ENCODE results near the gene PDE3A. TPM values are rescaled to one million over a fixed set of nuclear protein-coding genes. Genes with fewer than 3 reads are reported as not detected.

PDE3A gene
- total and polyA plus RNA-seq, 5 experiments from 2014 or later: not detected

DNA sequence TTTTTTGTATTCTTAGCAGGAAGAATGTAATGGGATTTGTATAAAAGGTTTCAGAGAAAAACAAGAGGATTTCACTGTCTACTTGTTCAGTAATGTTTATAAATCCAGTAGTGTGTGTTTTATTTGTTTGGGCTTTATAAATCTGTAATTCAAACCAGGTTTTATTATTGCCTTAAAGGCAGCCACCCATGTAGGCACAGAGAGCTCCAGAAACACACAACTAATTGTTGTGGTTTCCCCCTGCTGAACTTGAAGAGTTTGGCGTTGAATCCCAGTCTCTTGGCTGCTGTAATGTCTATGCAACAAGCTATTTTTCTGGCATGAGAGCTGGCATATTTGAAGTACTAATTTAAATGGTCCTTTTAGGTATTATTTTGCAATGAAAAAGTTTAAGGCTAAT lies 263.4 kb downstream of the PDE3A start:
- H3K27me3 Mint-ChIP-seq: peaks cover 0 to 3% (median 0%) of the 10 kb centered on the region in 5 donors
- H3K4me1 Mint-ChIP-seq: no peaks in the 10 kb centered on the region
- peaks cover 0 to 6% (median 0%) of the 10 kb centered on the region in 9 donors for H3K9me3 Mint-ChIP-seq
- H3K27ac Mint-ChIP-seq: no peak overlapping the region
- POLR2A ChIA-PET: no interaction called here
- no peak overlapping the region for H3K4me3 Mint-ChIP-seq
- no peaks in the 10 kb centered on the region for H3K36me3 Mint-ChIP-seq
- DNase-seq (no peak), ATAC-seq (no peak)

- DNase-seq: no peak
- H3K4me1 Mint-ChIP-seq: no peaks in the 10 kb centered on the region
- H3K36me3 Mint-ChIP-seq: no peaks in the 10 kb centered on the region
- peaks cover 0 to 3% (median 0%) of the 10 kb centered on the region in 9 donors for H3K9me3 Mint-ChIP-seq
- no peak for ATAC-seq
- no peak overlapping the region for H3K27ac Mint-ChIP-seq
- no peaks in the 10 kb centered on the region for H3K27me3 Mint-ChIP-seq
- no peak overlapping the region for H3K4me3 Mint-ChIP-seq
- POLR2A ChIA-PET: no interaction called here
Measured at GRCh38 chr12:20641106-20641505, 272.8 kb downstream of the PDE3A start.

DNA sequence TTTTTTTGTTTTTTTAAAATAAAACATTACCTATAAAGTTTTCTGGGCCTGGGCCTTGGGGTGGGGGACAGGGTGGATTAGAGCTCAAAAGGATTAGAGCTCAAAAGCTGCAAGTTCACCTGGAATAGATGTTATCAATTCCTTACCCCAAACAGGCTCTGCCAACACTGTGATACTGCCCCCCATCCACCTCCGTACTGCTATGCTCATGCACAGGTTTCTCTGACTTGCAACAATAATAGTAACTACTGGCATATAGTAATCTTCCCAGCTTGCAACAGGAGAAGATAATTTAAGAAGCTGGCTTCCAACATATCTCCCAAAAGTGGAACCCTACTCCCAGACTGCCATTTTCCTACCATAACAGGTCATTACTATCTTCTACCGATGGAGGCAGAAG lies 275.5 kb downstream of the PDE3A start:
- Mint-ChIP-seq H3K4me3 (no peak overlapping the region), H3K27me3 (no peaks in the 10 kb centered on the region), H3K9me3 (no peaks in the 10 kb centered on the region), H3K4me1 (no peaks in the 10 kb centered on the region), H3K36me3 (no peaks in the 10 kb centered on the region), H3K27ac (no peak overlapping the region)
- DNase-seq (no peak), ATAC-seq (no peak)
- POLR2A ChIA-PET: no interaction called here

- DNase-seq: no peak
Measured at GRCh38 chr12:20646239-20646827, 278.0 kb downstream of the PDE3A start.

GRCh38 chr12:20653871-20654270 lies 285.5 kb downstream of the PDE3A start:
- ATAC-seq (no peak), DNase-seq (no peak)
- POLR2A ChIA-PET: no interaction called here
- no peaks in the 10 kb centered on the region for H3K36me3 Mint-ChIP-seq
- no peaks in the 10 kb centered on the region for H3K4me1 Mint-ChIP-seq
- peaks cover 0 to 19% (median 0%) of the 10 kb centered on the region in 9 donors for H3K9me3 Mint-ChIP-seq
- no peak overlapping the region for H3K27ac Mint-ChIP-seq
- H3K4me3 Mint-ChIP-seq: no peak overlapping the region
- H3K27me3 Mint-ChIP-seq: peaks cover 0 to 2% (median 0%) of the 10 kb centered on the region in 5 donors

More at GRCh38 chr12:20646239-20646827, 278.0 kb downstream of the PDE3A start:
- H3K9me3 Mint-ChIP-seq: peaks cover 0 to under 1% (median 0%) of the 10 kb centered on the region in 9 donors
- H3K27me3 Mint-ChIP-seq: no peaks in the 10 kb centered on the region
- no peaks in the 10 kb centered on the region for H3K4me1 Mint-ChIP-seq
- ATAC-seq: no peak
- no peaks in the 10 kb centered on the region for H3K36me3 Mint-ChIP-seq
- H3K4me3 Mint-ChIP-seq: no peak overlapping the region
- POLR2A ChIA-PET: no interaction called here
- H3K27ac Mint-ChIP-seq: no peak overlapping the region

DNA sequence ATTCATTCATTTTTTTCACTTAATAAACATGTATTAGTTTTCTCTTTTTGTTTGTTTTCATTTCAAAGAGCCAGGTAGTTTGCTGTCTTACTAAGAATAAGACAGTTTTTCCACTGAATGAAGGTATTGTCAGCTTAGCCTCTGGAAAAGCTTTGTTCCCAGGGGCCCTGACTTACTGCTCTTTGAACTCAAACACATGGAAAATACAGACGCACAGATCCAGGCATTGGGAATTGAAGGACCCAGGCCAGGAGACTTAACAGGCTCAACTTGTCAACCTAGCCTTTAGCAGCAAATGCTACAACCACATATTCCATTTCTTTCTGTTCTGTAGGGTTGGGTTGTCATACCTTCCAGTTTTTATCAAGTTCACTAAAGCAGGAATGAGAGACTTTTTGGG lies 288.3 kb downstream of the PDE3A start:
- H3K4me1 Mint-ChIP-seq: no peaks in the 10 kb centered on the region
- H3K9me3 Mint-ChIP-seq: peaks cover 8 to 34% (median 15%) of the 10 kb centered on the region in 9 donors
- H3K36me3 Mint-ChIP-seq: peaks cover 0 to 11% (median 0%) of the 10 kb centered on the region in 3 donors
- ATAC-seq (no peak), DNase-seq (no peak)
- no peak overlapping the region for H3K27ac Mint-ChIP-seq
- H3K4me3 Mint-ChIP-seq: no peak overlapping the region
- POLR2A ChIA-PET: no interaction called here
- H3K27me3 Mint-ChIP-seq: no peaks in the 10 kb centered on the region

DNA sequence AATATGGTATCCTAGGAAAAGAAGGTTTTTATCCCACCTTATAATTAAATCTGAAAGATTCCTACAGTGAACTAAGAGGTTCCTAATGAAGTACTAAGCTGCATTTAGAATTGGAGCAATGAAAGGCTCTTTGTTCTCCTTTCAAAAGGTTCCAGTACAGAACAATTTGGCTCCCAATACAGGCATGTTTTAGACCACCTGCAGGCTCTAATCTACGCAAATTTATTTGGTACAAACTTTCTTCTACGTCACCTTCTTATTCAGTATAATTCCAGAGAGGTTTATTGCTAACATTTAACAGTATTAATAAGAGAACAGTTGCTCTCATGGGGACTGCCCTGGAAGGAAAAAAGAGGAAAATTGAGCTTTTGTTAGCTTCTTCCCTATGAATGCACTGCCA lies 289.2 kb downstream of the PDE3A start:
- H3K4me1 Mint-ChIP-seq: no peaks in the 10 kb centered on the region
- no peaks in the 10 kb centered on the region for H3K27me3 Mint-ChIP-seq
- H3K36me3 Mint-ChIP-seq: peaks cover 0 to 17% (median 0%) of the 10 kb centered on the region in 3 donors
- POLR2A ChIA-PET: no interaction called here
- DNase-seq (no peak), ATAC-seq (no peak)
- H3K4me3 Mint-ChIP-seq: no peak overlapping the region
- peaks cover 15 to 34% (median 24%) of the 10 kb centered on the region in 9 donors for H3K9me3 Mint-ChIP-seq
- H3K27ac Mint-ChIP-seq: no peak overlapping the region

DNA sequence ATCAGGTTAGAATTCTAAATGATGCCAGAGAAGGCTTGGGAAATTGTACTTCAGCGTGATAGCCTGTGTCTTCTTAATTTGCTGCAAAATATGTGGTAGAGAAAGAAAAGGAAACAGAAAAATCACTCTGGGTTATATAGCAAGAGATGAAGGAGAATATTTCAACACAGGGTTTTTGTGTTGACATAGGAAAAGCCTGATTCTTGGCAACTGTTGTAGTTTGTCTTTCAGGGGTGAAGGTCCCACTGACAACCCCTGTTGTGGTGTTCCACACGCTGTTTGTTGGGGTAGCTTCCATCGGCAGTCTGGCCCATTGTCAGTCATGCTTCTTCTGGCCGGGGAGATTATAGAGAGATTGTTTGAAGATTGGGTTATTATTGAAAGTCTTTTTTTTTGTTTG lies 313.0 kb downstream of the PDE3A start:
- H3K4me1 Mint-ChIP-seq: no peaks in the 10 kb centered on the region
- no peaks in the 10 kb centered on the region for H3K36me3 Mint-ChIP-seq
- H3K27ac Mint-ChIP-seq: no peak overlapping the region
- ATAC-seq (no peak), DNase-seq (no peak)
- POLR2A ChIA-PET: no interaction called here
- no peaks in the 10 kb centered on the region for H3K27me3 Mint-ChIP-seq
- no peak overlapping the region for H3K4me3 Mint-ChIP-seq
- peaks cover 0 to 16% (median 11%) of the 10 kb centered on the region in 9 donors for H3K9me3 Mint-ChIP-seq

- Mint-ChIP-seq H3K27me3 (no peaks in the 10 kb centered on the region), H3K36me3 (no peaks in the 10 kb centered on the region), H3K4me1 (no peaks in the 10 kb centered on the region), H3K9me3 (peaks cover 0 to 14% (median 0%) of the 10 kb centered on the region in 9 donors), H3K4me3 (no peak within 1 kb of the TSS), H3K27ac (no peak within 1 kb of the TSS)
- ATAC-seq (no peak), DNase-seq (no peak)
- POLR2A ChIA-PET: no interaction called here
Measured at GRCh38 chr12:20695232-20695631, 326.9 kb downstream of the PDE3A start, which contains the start of gene SLCO1C1. SLCO1C1 (plus strand) TSS chr12:20695332; CDS start chr12:20699577, 4,245 bp downstream.

DNA sequence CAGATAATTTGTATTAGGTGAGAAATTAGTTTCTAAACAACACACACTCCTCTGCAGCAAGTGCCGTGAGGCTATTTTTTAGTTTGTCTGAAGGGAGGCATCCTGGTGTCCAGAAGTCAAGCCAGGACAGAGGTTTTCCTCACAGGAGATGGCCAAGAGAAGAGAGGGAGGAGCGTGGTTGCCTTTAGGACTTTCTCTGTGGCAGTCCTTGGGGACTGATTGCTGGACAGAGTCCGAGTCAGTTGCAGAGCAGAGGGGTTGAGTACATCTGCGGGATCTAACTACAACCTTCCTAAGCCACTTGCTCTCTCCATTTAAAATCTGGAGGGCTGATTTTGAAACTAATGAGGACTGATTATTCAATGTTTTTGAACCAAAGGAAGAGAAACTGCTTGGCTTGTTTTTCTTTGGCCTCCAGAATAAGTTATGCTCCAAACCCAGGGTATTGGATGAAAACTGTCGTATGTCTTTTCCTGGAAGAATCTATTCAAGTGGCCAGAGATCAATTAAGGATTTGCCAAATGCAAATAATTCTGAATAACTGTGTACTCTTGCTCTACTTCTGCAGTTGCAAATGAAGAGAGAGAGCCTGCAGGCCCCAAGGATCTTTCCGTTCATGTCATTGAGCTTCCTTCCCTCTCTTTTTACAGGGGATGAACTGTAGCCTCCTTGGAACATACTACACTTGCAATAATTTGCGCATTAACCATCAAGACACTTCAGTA lies 328.0 kb downstream of the PDE3A start:
- H3K4me1 Mint-ChIP-seq: no peaks in the 10 kb centered on the region
- peaks cover 0 to 10% (median 0%) of the 10 kb centered on the region in 9 donors for H3K9me3 Mint-ChIP-seq
- POLR2A ChIA-PET: no interaction called here
- H3K36me3 Mint-ChIP-seq: no peaks in the 10 kb centered on the region
- no peak overlapping the region for H3K27ac Mint-ChIP-seq
- ATAC-seq (no peak), DNase-seq (no peak)
- no peaks in the 10 kb centered on the region for H3K27me3 Mint-ChIP-seq
- no peak overlapping the region for H3K4me3 Mint-ChIP-seq

DNA sequence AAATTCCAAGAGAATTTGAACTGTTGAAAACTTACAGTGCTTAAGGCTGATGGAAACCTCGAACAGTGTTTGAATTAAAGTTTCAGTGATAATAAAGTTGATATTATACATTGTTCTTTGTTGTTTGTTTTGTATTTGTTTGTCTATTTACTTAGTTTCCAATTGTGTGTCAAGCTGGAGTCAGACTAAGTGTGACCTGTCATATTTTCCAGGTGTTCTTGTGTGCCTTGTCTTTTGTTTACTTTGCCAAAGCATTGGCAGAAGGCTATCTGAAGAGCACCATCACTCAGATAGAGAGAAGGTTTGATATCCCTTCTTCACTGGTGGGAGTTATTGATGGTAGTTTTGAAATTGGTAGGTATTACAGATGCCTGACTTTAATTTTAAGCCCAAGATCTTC lies 332.8 kb downstream of the PDE3A start:
- Mint-ChIP-seq H3K27me3 (no peaks in the 10 kb centered on the region), H3K36me3 (no peaks in the 10 kb centered on the region), H3K4me3 (no peak overlapping the region), H3K9me3 (peaks cover 0 to 5% (median 0%) of the 10 kb centered on the region in 9 donors), H3K27ac (no peak overlapping the region), H3K4me1 (no peaks in the 10 kb centered on the region)
- no peak for ATAC-seq
- POLR2A ChIA-PET: no interaction called here
- DNase-seq: no peak

- no peak overlapping the region for H3K27ac Mint-ChIP-seq
- POLR2A ChIA-PET: no interaction called here
Measured at GRCh38 chr12:20704860-20705259, 336.5 kb downstream of the PDE3A start.

DNA sequence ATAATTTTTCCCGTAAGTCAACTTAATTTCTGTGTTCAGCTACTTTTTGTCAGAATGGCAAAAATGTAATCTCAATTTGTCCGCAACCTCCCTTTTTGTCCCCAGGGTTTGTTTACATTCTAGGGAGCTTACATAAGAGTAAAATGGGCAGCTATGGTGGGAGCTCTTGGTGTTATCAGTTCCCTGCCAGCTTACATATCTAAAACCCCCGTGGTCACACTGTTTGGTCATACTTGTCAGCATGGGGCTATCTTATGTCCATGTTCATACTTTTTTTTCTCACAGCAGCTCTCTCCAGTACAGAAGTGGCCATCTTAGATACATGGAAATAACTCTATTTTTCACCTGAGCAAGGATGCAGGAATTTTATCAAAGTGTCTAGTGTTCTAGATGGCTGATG lies 343.5 kb downstream of the PDE3A start:
- Mint-ChIP-seq H3K36me3 (no peaks in the 10 kb centered on the region), H3K4me3 (no peak overlapping the region), H3K9me3 (peaks cover 0 to 10% (median 0%) of the 10 kb centered on the region in 9 donors), H3K27ac (no peak overlapping the region), H3K27me3 (no peaks in the 10 kb centered on the region), H3K4me1 (no peaks in the 10 kb centered on the region)
- ATAC-seq (no peak), DNase-seq (no peak)
- POLR2A ChIA-PET: no interaction called here

More at GRCh38 chr12:20704860-20705259, 336.5 kb downstream of the PDE3A start:
- peaks cover 0 to 10% (median 0%) of the 10 kb centered on the region in 9 donors for H3K9me3 Mint-ChIP-seq
- no peaks in the 10 kb centered on the region for H3K27me3 Mint-ChIP-seq
- DNase-seq (no peak), ATAC-seq (no peak)
- no peaks in the 10 kb centered on the region for H3K36me3 Mint-ChIP-seq
- H3K4me3 Mint-ChIP-seq: no peak overlapping the region
- H3K4me1 Mint-ChIP-seq: no peaks in the 10 kb centered on the region

Data from naive thymus-derived CD8-positive, alpha-beta T cell (primary cell).